ENCODE results near the gene NR2F1.

Gene NR2F1

DNA sequence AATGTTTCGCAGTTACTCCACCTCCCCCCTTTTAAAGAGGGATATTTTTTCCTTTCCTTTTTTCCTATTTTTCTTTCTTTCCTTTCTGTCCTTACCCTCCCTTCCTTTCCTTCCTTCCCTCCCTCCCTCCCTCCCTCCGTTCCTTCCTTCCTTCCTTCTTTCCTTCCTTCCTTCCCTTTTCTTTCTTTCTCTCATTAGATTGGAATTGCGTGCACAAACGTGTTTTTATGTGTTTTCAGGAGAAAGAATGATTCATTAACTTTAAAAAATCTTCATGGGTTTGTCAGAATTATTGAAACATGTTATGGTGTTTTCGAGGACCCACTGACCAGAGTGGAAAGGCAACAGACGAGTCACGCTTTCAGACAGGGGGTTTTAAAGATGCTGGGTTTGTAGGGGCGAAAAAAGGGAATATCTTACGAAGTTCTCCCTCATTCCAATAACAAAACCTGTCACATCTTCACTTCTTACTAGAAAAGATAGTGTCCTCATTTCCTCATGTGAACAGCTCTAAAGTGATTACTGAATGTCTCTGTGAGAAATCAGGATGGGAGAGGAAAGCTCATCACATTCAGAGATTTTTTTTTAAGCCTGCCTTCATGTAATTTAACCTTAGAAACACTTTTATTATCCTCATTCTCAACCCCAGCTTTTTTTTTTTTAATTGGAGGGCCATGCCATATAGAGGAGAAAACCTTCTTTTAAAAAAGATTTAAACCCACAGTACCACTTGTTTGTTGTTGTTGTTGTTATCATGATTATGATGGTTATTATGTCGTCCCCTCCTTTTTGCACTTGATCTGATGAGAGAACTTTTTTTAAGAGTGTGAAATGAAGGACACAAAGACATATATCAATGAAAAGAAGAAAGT lies 21.9 kb downstream of the NR2F1 start:
- no peak for DNase-seq (ENCODE audit: low read depth, low spot score)

- no peak for DNase-seq (ENCODE audit: low read depth, low spot score)
These were observed 23.3 kb downstream of the NR2F1 start for GRCh38 chr5:93606382-93606752.

GRCh38 chr5:93607367-93608258 lies 24.6 kb downstream of the NR2F1 start:
- no peak for DNase-seq (ENCODE audit: low read depth, low spot score)

DNA sequence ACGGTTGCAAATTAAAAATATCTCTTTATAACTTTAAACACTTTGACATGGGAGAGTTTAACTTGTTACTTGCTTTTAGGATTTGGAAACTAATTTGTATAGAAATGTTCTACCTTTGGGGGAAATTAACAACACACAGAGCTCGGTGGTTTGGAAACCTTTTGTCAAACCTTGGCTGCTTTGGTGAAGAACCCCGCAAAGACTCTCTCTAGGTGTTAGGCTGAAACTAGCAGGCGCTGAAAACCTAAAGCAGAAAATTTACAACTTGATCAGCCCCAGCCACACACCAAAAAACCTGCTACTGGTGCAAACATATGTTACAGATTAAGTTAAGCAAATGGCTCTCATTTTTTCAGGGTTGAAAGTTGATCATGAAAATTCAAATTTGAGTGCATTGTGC lies 25.8 kb downstream of the NR2F1 start:
- DNase-seq (ENCODE audit: low read depth, low spot score): no peak

GRCh38 chr5:93609762-93610161 lies 26.7 kb downstream of the NR2F1 start:
- no peak for DNase-seq (ENCODE audit: low read depth, low spot score)

DNA sequence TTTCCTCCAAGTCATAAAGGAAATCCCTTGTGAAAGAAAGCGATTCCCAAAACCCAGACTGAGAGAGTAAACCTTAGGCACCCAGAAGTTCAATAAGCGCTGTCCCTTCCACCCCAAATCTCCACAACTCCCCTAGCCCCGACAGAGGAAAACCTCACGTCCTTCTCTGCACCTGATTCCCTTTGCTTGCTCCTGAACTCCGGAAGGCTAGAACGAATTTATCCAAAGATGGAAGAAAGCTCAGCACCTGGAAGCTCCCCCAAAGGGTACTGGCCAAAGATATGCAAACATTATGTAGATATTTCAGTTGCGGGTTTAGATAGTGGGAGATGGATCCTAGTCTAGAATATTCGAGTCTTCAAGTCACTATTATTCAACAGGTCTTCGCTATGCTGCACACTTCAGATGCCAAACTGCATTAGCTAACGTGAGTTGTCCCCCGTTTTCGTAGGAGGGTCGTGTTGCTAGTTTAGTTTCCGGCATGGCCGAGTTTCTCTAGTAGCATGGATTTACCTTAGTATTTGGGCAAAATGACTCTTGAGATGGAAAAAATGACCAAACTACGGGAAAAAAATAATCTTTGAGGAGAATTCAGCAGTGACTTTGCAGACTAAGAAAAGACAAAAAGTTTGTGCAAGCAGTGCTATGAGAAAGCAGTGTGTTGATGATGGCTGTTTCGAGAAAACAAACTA lies 27.7 kb downstream of the NR2F1 start:
- no peak for DNase-seq (ENCODE audit: low read depth, low spot score)

GRCh38 chr5:93611273-93611975 lies 28.4 kb downstream of the NR2F1 start:
- no peak for DNase-seq (ENCODE audit: low read depth, low spot score)

DNA sequence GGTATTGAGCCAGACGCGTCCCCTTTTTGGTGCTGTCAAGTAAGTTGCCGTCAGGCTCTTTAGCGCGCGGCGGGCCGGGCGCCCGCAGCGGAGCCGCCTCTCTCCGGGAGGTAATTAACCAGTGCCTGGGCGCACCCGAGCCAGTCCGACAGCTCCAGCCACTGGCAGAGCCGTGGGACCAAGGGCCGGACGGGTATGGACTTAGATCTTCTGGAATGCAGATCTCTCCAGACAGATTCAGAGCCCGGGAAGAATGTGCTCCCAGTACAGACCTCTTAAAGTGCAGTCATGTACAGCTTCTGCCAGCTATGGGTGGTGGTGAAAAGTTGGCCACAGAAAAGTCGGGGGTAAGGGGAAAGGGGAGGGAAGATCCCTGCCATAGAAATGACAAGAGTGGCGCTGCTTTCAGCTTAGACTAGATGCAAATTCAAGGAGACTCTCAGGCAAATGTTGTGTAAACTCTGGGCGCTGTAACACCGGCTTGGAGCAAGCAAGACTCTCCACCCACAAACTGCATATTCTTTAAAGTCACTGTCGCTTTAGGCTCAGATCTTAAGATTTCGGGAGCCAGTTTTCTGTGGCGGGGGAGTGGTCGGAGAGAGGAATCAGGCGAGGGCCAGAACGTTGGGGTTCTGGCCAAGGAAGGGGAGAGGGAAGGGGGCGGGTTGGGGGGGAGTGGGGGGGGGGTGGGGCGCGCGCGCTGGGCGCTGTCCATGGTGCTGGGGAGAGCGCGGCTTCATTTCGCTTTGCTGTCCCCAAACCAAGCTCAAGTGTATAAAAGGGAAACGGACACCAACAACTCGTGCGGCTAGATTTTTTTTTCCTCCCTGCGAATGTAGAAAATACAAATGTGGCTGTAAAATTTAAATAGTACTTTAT lies 29.2 kb downstream of the NR2F1 start:
- no peak for DNase-seq (ENCODE audit: low read depth, low spot score)

DNA sequence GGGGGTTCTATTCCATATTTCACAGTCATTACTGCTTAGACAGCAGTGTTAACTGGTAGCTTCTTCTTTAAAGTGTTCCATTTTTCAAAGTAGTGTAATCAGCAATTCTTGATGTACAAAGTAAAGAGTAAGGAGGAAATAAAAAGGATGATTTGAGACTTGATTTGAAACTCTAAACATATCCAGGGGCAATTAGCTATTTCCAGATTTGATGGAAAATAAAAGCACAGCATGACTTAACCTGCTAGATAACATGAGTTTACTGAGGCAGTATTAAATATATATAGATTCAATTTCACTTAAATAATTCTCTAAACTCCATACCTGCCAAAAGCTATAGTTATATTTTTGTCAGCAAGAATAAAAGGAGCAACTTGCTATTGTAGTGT lies 29.8 kb downstream of the NR2F1 start:
- no peak for DNase-seq (ENCODE audit: low read depth, low spot score)

GRCh38 chr5:93616538-93617174 lies 33.6 kb downstream of the NR2F1 start:
- DNase-seq (ENCODE audit: low read depth, low spot score): no peak

- no peak for DNase-seq (ENCODE audit: low read depth, low spot score)
These were observed 37.7 kb downstream of the NR2F1 start for GRCh38 chr5:93620487-93621326.

DNA sequence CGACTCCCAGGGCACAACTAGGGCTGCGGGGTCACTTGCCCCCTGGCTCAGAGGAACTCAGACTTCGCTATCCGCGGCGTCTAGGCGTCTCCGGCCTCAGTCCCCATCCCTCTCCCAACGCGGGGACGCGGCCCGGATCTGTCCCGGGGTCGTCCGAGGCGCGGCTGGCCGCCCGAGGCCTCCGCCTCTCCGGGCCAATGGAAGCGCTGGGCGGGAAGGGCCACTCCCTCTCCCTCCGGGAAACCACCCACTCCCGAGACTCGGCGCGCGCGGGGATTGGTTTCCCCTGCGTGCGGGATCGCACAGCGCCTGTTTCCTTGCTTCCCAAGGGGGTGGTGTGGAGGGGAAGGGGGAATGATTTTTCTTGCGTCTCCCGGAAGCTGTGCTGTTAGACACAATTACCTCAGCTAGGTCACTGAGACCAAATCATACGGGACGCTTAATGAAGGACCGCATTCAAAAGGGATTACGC lies 38.3 kb downstream of the NR2F1 start:
- DNase-seq (ENCODE audit: low read depth, low spot score): no peak

DNA sequence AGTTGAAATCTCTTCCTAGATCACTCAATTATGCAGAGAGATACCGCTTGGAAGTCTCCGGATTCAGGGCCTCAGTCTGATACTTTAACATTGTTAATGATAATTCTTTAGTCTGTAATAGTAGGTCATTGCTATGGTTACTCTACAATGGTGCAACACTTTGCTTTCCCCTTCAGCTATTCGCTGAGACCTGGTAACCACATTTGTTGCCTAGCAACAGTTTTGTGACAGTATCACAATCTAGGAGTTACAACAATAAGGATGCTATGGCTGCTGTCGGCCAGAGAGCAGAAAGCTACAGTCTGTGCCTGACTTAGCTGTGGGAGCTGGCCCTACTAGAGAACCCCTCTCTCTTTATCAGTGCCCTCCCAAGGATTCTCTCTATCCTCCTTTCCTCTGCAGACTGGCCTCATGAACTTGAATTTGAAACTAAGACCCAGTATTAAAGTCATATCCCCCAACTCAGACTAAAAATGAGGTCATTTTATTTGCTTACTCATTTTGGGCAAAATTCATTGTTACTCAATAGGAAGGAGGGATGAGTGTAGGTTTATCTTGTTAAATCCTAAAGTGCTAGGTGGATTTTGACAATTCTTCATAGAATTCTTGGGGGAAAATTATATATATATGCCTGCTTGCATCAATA lies 39.3 kb downstream of the NR2F1 start:
- no peak for DNase-seq (ENCODE audit: low read depth, low spot score)

DNA sequence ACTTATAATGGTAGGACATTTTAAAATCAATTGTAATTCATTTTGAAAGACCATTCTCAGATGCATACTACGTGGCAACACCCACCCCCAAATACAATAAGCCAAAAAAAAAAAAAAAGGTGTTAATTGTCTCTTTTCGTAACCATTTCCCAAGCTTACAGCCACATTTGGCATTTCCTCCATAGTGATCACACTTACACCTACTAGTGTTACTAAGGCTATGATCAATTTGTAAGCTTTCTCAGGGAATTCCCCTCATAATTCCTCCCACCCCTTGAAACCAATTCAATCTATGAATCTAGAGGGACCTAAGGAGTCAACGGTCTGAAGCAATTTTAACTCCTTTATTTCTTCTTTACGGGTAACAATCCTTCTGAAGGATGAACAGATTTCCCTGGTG lies 40.1 kb downstream of the NR2F1 start:
- DNase-seq (ENCODE audit: low read depth, low spot score): no peak

DNA sequence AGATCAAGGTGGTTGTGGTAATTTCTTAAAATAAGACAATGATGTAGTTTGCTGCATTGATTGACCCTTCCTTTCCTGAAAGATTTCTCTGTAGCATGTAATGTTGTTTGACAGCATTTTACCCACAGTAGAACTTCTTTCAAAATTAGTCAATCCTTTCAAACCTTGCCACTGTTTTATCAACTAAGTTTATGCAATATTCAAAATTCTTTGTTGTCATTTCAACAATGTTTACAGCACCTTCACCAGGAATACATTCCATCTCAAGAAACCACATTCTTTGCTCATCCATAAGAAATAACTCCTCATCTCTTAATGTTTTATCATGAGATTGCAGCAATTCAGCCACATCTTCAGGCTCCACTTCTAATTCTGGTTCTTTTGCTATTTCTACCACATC lies 43.8 kb downstream of the NR2F1 start:
- no peak for DNase-seq (ENCODE audit: low read depth, low spot score)

DNA sequence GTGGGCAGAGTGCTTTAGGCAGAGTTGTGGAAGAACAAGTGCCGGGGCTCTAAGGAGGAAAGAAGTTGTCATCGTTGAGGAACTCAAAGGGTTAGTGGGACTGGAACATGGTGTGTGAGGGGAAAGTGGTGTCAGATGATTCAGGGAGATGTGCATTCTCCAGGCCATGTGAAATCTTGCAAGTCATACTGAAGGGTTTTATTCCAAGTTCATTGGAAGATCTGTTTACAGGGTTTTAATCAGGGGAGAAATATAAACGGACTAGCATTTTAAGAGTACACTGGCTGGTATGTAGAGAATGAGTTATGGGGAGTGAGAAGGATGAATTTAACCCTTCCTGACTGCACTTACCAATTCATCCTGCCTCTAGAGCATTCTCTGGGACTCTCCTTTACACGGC lies 49.3 kb downstream of the NR2F1 start:
- no peak for DNase-seq (ENCODE audit: low read depth, low spot score)

DNA sequence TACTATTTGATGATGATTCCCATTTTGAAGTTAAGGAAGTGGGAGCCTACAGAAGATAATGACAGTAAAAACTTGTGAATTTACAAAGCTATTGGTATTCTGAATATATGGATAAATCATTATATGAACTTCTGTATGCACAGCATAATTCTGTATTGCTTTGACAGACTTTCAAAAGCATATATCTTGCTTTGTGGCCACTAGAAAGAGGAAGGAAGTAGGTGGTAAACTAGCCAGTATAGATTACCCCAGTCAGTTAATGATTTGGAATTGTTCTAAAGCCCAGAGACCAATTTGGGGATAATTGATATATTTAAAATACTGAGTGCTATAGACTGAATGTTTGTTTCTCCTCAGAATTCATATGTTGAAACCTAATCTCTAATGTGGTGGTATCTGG lies 53.0 kb downstream of the NR2F1 start:
- DNase-seq (ENCODE audit: low read depth, low spot score): no peak

GRCh38 chr5:93636837-93637236 lies 53.8 kb downstream of the NR2F1 start:
- DNase-seq (ENCODE audit: low read depth, low spot score): no peak

DNA sequence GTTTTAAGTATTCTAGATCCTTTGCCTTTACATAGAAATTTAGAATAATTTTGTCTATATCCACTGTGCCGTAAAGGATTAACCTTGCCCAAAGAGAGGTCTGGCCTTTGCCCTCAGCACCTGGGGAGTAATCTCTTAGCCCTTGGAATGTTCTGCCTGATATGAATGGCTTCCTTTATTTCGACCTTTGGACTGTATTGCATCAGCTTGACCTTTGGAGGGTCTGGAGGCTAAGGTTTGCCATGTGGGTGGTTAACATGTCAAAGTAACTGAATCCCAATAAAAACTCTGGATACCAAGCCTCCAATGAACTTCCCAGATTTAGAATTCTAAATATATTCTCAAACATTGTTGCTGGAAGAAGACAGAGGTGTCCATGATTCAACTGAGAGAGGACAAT lies 54.7 kb downstream of the NR2F1 start:
- no peak for DNase-seq (ENCODE audit: low read depth, low spot score)

Measured in activated CD4-positive, CD25-positive, alpha-beta regulatory T cell treated with anti-CD3 and anti-CD28 coated beads, Interleukin-2, amount 50 U/mL, for 16 hours (primary cell).